NCI-H69 (cell line): Measurements from ENCODE around the gene SLFN12L.
A peak's percentile ranks its signal among the peaks of the same experiment; 100 is the strongest.
"Not testable (repeated sequence)": the region's sequence is repeated elsewhere in the genome, so short reads cannot be mapped to it uniquely, and the experiment has no call there.

ENCODE experiments used
- DNase-seq: peaks from one replicate; lab custom pipeline; 2025; lab: John Stamatoyannopoulos, UW

Gene SLFN12L

DNA sequence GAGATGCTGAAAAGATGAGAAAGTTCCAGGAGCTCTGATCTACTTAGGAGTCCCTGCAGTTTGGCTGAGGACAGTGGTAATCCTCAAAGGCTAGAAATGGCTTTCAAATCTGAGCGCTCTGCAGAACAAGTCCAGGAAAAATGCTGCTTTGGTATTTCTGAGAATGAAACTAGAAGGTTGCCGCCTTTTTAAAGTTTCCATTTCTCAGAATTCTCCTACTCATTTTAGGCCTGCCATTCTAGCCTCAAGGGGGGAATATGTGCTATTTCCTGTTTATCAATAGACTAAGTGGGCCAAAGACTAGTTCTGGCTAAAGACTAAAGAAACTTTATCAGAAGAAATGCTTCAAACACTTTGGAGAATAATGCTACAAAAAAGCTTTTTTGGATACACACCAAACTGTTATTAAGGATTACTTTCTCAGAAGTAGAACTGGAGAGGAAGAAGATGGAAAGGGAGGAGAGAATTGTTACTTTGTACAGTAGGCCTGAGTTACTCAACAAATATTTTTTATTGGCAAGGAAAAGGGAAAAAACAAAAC lies at the start of gene SLFN12L:
SLFN12L (minus strand) TSS at position 78 of the 541 bp plus-strand sequence. CDS start 15,314 bp downstream, outside the sequence.
- no peak for DNase-seq

DNA sequence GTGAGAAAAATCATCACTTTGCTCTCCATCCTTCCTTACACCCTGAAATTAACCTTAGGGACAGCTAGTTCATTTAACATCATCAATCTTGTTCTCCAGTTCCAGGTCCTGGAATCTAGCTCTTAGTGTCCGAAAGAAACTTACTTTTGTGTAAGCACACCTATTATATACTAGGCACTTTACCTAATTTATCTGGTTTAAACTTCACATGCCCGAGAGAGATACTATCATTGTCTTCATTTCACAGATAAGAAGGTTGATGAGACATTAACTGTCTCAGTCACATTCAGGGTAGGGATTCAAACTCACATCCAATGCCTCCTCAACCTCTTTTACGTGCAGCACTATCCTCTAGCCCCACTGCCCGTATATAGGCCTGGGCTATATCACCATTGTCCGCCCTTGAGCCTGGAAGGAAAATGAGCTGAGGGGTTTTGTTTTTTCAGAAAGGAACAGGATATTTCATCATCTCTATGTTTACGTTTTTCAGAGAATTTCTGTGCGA lies 49.1 kb upstream of the SLFN12L start:
- no peak for DNase-seq

GRCh38 chr17:35584061-35584460 lies 46.6 kb upstream of the SLFN12L start:
- DNase-seq: no peak

DNA sequence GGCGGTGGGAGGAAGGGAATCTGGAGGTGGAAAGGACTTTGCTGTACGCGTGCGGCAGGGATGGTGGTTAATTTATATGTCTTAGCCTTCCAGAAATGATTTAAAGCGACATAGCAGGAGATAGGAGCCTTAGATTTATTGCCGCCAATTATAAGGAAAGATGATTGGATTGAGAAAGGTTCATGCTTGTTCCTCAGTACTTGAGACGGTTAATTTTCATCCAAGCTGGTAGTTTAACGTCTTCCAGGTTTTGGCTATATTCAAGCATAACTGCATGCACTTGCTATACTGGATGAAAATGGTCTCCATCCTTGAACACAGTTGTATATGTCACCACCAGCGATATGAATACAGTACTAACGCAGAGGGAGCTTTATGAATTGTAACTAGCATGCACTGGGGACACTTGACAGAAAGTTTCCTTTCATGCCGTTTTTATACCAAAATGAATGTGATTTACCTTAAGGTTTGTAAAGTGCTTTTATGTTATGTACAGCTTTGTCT lies 41.5 kb upstream of the SLFN12L start:
- no peak for DNase-seq

DNA sequence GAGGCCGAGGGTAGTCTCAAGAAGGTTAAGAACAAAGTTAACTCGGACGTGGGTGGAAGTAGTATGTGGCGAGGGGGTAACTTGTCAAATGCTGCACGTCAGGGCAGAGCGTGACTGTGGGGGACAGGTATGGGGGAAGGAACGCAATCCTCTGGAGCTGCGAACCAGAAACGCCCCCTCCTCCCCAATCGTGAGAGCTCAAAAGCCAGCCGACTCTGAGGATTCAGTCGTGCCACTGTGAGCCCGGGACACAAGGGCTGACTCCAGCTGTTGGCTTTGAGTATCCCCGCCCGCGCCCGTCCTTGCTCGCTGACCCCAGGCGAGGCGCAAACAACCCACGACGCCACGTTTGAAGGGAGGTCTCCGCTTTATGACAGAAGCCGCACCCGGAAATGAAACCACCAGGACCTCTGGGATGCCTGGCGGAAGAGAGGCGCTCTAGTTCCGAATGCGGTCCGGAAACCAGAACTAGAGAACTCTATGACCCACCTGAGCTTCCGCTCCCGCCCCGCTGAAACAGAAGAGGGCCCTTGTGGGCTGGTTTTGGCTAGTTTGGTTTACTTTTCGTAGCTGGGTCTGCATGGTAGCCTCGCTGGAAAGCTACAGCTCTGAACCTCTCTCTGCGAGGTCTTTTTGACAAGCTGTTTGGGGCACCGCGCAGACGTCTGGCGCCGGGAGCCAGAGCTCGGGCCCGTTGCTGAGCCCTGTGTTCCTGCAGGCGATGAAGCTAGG lies 40.9 kb upstream of the SLFN12L start, which contains the start of gene PEX12:
PEX12 (minus strand) TSS at position 375 of the 732 bp plus-strand sequence. CDS start 550 bp downstream, outside the sequence.
- DNase-seq: peak; percentile 98

- peak; percentile 25 for DNase-seq
Observed at GRCh38 chr17:35577830-35578196, 40.3 kb upstream of the SLFN12L start.

DNA sequence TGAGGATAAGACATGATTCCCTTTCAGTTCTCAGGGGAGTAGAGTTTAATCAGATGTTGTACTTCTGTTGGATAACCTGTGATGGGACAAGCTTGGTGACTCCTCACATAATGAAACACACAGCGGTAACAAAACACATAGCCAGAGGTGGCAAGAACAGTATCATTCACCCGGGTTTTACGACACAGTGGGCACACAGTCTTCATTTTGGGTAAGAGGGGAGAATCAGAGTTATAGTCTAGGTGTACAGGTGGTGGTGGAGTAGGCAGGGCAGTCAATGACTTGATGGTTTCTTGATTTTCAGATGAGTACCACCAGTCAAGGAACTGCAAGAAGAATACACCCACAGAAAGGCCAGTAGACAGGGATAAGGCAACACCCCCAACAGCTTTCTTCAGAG lies 38.3 kb upstream of the SLFN12L start:
- DNase-seq: no peak

GRCh38 chr17:35569405-35569804 lies 31.9 kb upstream of the SLFN12L start:
- no peak for DNase-seq

DNA sequence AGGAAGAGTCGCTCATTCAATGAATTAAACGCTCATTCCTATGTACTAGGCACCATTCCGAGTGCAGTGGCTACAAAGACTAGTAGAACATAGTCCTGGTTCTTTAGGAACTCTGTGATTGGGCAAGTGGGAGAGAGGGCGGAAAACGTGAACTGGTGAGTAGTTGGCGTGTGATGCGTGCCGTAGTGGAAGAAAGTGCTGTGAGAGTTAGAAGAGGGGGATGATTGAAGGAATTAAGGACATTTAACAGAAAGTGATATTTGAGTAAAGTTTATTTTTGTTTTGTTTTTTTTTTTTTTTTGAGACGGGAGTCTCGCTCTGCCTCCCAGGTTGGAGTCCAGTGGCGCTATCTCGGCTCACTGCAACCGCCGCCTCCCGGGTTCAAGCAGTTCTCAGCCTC lies 31.1 kb upstream of the SLFN12L start:
- peak; percentile 37 for DNase-seq

DNA sequence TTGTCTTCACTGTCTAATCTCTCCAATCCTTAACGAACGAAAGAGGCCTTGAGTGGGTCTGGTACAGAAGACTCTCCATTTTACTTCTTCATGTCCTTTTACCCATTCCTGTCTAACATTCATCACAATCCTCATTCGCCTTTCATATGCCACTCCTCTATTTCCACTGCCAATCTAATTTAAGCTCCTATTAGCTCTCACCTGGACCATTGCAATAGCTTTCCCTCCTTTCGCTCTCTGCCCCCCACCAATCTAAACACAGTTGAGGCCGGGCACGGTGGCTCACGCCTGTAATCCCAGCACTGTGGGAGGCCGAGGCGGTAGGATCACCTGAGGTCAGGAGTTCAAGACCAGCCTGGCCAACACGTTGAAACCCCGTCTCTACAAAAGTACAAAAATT lies 29.5 kb upstream of the SLFN12L start:
- no peak for DNase-seq

GRCh38 chr17:35563181-35563580 lies 25.7 kb upstream of the SLFN12L start:
- DNase-seq: not testable (repeated sequence)

- no peak for DNase-seq
Observed at GRCh38 chr17:35560703-35561102, 23.2 kb upstream of the SLFN12L start, which contains the start of gene SLFN14. TSS of gene SLFN14 (minus strand) at chr17:35560819. CDS start at chr17:35558062, 2,757 bp downstream.

DNA sequence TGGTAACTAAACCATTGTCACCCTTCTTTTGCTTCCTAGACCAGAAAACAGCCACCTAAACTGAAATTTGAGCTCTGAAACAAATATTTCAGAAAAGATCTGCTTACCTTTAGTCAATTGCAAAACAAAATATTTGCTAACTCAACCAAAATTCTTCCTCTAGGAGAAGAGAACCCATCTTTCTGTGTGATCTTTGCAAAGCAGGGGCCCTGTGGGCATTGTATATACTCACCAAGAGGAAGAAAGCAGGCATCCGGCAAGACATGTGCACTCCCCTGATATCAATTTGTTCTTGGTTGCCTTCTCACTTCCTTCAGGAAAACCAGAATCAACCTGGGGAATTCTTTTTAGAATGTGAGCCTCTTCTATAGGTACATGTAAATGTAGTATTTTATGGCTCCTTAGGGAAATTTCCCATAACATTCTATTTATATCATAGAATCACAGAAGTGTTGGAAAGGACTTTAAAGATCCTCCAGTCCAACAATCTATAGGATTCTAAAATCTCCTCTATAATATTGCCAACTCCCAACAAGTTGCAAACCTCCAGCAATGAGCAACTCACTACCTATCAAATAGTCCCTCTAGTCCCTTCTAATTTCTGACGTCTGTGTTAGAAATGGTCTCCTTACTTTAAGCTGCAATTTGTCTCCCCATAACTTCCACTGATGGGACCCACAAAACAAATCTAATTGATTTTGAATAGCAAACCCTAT lies 22.2 kb upstream of the SLFN12L start:
- no peak for DNase-seq

DNA sequence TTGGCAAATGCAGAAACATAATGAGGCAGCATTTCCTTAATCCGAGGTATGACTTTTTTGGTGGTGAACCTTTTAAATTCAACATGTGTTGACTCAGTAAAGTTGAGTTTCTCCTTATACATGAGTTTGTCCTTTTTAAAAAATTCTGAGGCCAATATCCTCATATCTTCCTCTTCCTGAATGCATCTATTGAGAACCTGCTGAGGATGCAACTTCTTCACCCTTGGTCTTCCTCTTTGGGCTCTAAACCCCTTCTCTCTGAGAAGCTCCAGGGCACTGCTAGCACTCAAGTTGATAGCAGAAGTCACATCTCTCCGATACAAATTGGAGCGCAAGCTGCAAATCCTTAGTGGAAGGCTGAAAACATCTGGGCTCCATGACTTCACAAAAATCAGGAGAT lies 19.9 kb upstream of the SLFN12L start:
- DNase-seq: no peak

DNA sequence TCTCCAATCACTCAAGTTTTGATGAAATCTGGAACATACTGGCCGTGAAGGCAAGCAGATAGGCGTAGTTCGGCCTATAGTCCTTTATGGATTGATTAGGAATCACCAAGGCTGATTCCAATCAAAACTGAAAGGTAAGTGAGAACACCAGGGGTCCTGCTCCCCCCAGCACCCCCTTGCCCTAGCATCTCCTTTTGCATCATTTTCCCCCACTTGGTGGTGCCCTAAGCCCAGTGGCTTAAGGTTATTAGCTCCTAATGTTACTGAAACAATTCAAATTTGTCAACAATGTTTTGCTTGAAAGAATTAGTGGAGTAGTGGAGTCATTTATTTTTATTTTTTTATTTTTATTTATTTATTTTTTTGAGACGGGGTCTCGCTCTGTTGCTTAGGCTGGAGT lies 18.2 kb upstream of the SLFN12L start:
- DNase-seq: peak; percentile 16

DNA sequence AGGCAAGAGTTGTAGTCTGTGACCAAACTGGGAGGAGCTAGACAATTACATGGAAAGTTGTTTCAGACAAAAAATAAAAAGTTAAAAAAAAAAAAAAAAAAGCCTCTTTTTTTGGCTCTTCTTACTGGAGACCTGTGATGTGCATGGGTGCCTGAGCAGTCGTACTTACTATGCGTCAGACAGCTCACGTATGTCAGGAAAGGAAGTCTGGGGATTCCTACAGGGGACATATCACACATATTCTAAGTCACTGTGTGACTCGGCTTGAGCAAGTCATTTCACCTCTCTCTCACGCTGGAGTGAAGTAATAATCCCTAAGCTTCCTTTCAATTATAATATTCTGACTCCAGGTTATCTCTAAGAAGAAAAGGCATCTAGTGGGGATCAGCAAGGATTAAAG lies 17.2 kb upstream of the SLFN12L start:
- no peak for DNase-seq

DNA sequence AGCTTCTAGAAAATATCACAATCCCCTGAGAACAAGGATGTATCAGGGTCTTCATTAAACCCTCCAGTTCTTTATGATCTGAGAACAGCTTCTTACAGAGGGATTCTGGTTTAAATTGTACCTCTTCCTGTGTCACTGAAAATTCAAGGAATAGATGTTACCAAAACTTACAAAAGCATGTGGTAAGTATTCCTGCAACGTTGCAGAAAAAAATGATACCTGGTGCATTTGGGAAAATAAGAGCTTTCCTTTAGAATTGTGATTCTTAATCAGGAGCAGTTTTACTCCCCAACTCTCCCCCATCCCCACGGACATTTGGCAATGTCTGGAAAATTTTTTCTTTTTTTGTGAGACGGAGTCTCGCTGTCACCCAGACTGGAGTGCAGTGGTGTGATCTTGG lies 15.8 kb upstream of the SLFN12L start:
- DNase-seq: no peak

DNA sequence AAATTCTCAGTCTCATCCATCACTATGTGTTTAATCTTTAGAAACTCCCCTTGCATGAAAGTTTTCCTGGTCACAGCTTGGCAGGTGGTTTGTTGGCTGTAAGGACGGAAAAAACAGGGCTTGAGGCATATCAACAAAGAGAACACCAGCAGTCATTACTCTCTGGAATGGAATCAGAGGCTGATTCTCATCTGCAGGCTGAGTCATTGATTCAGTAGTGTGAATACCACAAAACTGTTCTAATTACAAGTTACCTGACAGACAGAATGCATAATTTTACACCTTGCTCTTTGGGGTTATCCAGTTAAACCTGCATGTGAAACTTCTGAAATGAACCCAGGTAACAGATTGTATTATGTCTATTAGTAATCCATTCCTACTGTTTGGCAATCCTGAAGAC lies 11.5 kb upstream of the SLFN12L start:
- no peak for DNase-seq

- no peak for DNase-seq
Observed at GRCh38 chr17:35548208-35548810, 10.8 kb upstream of the SLFN12L start.

DNA sequence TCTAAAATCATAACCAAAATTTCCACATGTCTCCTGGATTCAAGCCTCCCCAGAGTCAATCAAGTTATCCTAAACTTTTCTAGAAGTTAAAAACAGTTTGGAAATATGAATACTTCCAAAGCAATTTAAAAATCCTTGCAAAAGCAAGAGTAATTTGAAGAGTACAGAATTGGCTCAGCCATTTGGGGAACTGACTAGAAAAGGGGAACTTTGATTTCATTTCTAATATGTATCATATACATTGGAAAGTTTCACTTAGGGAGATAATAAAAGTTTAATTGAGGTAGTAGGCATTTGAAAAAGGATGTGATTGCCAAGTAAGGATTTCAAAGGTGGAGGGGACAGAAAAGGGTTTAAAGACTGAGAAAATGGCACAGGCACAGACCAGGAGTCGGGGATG lies 9.0 kb upstream of the SLFN12L start:
- DNase-seq: no peak

DNA sequence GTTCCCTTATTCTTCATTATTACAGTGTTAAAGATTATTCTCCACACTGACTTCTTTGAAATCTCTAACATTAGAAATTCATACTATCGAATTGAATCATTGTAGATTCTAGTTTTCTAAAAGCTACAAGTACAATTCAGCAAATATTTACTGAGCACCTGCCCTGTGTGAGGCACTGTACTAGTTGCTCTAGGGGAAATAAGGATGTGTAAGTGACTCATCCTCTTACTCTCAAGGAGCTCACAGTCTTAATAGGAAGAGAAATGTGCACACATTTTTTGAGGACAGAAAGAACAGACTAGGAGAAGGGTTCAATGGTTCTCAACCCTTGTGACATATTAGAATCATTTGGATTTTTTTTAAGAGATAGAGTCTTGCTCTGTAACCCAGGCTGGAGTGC lies 7.7 kb upstream of the SLFN12L start:
- DNase-seq: no peak

DNA sequence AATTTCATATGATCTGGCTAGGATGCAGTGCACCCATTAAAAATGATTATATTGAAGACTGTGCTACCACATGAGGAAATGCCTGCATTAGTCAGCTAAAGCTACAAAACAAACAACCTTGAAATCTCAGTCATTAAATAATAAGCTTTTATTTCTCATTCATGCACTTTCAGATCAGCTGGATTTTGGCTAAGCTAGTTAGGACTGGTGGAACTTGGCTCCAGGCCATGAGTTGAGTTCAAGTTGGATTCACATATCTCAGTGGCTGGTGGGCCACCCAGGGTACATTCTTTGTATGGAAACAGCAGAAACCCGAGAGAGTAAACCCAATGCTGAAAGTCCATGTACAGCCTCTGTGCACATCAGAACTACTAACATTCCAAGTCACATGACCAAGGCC lies 6.4 kb upstream of the SLFN12L start:
- DNase-seq: no peak
